Fibroblast of the aortic adventitia (primary cell): ENCODE results near the gene KRT2. TPM values are rescaled to one million over a fixed set of nuclear protein-coding genes. Genes with fewer than 3 reads are reported as not detected.

Source experiments
- DNase-seq: peaks from one replicate; pipeline ENCODE4 v3.0.0-alpha.2; 2010; ENCODE audit warnings: low read depth
- H3K4me3 ChIP-seq: 2 replicates; pipeline ENCODE4 v1.5.1; 2011; ENCODE audit warnings: low read depth, mild to moderate bottlenecking, control low read depth, low read length, moderate library complexity
- total RNA-seq: library from RNA; depleted of rRNA; stranded (reverse); fragments of >200 nt; gene quantifications from 2 replicates; pipeline ENCODE4 v1.2.3, GENCODE V29; 2012; ENCODE audit warnings: low replicate concordance
- TF ChIP-seq, protein P1 (sequence below): IDR thresholded peaks from 2 replicates; pipeline ENCODE4 v1.5.1; 2011; ENCODE audit warnings: mild to moderate bottlenecking, low read length, control low read depth, inconsistent platforms; ENCODE audit not compliant: insufficient read depth

KRT2 gene
- total RNA-seq, 1 donor: not detected

DNA sequence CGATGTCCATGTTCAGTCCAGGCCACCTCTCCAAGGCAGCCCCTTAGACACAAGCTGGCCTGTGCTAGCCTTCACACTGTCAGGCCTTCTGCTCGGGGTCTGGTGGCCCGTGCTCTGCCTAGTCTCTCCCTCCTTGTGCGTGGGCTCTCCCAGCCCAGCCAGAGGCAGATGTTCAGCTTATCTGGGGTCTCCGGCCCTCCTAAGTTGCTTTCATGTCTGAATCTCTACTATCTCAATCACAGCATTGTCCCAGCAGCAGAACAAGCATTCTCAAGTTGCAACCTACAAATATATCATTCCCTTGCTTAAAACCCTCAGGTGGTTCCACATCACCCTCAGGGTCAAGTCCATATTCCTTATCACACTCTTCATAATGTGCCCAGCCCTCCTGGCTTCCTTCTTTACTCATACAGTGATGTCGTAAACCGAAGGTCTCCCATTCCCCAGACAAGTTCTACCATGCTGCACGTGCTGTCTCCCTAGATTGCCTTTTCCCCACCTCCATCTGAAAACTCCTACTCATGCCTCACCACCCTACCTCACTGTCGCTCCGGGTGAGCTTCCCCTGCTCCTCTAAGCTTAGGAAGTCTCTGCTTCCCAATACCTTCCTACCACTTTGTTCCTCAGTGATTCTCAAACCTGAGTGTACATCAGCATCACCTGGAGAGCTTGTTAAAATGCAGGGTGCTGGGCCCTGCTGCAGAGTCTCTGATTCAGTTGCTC, 35.2 kb downstream of the KRT2 start:
- TF ChIP-seq, protein P1, sequence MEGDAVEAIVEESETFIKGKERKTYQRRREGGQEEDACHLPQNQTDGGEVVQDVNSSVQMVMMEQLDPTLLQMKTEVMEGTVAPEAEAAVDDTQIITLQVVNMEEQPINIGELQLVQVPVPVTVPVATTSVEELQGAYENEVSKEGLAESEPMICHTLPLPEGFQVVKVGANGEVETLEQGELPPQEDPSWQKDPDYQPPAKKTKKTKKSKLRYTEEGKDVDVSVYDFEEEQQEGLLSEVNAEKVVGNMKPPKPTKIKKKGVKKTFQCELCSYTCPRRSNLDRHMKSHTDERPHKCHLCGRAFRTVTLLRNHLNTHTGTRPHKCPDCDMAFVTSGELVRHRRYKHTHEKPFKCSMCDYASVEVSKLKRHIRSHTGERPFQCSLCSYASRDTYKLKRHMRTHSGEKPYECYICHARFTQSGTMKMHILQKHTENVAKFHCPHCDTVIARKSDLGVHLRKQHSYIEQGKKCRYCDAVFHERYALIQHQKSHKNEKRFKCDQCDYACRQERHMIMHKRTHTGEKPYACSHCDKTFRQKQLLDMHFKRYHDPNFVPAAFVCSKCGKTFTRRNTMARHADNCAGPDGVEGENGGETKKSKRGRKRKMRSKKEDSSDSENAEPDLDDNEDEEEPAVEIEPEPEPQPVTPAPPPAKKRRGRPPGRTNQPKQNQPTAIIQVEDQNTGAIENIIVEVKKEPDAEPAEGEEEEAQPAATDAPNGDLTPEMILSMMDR: no peak
- H3K4me3 ChIP-seq: no peak overlapping the region
- DNase-seq: no peak

GRCh38 chr12:52615912-52616311, 36.1 kb downstream of the KRT2 start:
- no peak overlapping the region for H3K4me3 ChIP-seq
- no peak for DNase-seq
- TF ChIP-seq, protein P1: no peak

DNA sequence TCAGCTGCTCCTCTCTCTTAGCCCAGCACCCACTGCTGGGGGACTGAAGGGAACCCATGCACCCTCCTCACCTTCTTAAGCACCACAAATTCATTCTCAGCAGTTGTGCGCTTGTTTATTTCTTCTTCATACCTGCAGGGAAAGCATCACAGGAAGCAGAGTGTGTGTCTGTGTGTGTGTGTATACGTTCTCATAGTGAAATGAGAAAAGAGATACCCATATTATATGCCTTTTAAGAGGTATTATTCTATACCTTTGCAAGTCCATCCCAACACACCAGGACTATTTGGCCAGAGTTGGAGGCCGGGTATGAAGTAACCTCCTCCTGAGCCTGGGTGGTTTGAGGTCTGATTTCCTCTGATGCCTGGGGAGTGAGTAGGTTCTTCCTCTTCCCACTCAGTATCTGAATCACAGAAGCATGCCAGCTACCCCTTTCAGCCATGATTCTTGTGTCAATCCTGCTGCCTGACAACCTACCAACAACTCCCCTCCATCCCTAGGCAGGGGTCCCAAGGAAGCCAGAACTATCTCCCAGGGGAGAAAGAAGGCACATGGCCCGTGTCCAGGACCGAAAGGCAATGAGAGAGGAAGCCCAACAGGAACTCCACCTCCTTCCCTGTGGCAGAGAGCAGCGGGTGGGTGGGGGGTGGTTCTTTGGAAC, 36.7 kb downstream of the KRT2 start:
- TF ChIP-seq, protein P1: no peak

GRCh38 chr12:52614381-52615207, 37.4 kb downstream of the KRT2 start:
- TF ChIP-seq, protein P1: no peak
- H3K4me3 ChIP-seq: no peak overlapping the region
- no peak for DNase-seq

More for the DNA sequence above, 36.7 kb downstream of the KRT2 start:
- no peak overlapping the region for H3K4me3 ChIP-seq
- no peak for DNase-seq

- H3K4me3 ChIP-seq: no peak overlapping the region
- DNase-seq: no peak
- TF ChIP-seq, protein P1: no peak
Observed at GRCh38 chr12:52613384-52614030, 38.5 kb downstream of the KRT2 start.
